Limb (tissue), 2 donors: Measurements from ENCODE around the gene DDX10.
"Not testable (repeated sequence)": the region's sequence is repeated elsewhere in the genome, so short reads cannot be mapped to it uniquely, and the experiment has no call there.

Experiments used
- DNase-seq, 2 donors: peaks; one replicate each; pipeline ENCODE4 v3.0.0-alpha.2; 2016; ENCODE audit errors: extremely low spot score in 2 of 2

DDX10 gene

DNA sequence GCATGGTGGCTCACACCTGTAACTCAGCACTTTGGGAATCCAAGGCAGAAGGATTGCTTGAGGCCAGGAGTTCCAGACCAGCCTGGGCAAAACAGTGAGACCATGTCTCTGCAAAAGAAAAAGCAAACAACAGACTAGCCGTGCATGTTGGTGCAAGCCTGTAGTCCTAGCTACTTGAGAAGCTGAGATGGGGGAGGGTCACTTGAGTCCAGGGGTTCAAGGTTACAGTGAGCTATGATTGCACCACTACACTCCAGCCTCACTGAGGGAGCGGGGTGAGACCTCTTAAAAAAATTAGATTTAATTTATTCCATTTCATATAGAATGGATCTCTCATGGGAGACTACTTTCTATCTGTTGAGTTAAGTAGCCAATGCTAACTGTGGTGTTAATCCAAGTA, 50.4 kb downstream of the DDX10 start:
- no peak for DNase-seq

DNA sequence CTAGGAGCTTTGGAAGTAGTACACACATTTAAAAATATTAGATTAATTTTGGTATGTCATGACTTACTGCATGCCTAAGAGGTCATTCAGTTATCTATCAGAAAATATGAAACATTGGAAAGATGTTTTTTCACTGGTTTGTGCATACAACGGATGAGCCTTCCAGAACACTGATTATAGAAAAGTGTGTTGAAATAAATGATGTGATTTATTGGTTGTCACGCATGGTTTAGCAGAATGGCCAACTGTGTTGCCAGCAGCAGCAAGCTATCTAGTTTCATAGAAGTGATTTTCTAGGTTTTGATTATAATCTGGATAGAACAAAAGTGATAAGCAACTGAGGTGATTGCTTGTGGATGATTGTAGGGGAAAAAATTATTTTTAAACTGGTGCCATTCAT, 53.6 kb downstream of the DDX10 start:
- no peak for DNase-seq

DNA sequence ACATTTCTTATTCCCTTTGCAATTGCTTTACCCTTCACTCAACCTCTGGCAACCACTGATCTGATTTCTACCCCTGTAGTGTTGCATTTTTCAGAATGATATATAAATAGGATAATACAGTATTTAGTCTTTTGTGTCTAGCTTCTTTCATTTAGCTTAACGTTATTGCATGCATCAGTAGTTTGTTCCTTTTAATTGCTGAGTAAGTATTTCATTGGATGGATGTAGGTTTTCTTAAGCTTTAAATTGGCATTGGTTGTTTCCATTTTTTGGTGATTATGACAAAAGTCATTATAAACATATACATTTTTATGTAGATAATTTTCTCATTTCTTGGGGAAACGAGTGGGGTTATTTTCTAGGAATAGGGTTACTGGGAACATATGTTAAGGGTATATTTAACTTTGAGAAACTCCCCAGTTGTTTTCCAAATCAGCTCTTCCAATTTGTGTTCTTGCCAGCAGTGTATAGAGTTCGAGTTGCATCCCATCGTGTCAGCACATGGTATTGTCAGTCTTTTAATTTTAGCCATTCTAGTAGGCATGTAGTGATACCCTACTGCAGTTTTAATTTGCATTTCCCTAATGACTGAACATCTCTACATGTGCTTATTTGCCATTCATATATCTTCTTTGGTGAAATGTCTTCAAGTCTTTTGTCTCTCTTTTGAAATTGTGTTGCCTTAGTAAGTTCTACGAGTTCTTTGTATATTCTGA, 60.3 kb downstream of the DDX10 start:
- DNase-seq: no peak

DNA sequence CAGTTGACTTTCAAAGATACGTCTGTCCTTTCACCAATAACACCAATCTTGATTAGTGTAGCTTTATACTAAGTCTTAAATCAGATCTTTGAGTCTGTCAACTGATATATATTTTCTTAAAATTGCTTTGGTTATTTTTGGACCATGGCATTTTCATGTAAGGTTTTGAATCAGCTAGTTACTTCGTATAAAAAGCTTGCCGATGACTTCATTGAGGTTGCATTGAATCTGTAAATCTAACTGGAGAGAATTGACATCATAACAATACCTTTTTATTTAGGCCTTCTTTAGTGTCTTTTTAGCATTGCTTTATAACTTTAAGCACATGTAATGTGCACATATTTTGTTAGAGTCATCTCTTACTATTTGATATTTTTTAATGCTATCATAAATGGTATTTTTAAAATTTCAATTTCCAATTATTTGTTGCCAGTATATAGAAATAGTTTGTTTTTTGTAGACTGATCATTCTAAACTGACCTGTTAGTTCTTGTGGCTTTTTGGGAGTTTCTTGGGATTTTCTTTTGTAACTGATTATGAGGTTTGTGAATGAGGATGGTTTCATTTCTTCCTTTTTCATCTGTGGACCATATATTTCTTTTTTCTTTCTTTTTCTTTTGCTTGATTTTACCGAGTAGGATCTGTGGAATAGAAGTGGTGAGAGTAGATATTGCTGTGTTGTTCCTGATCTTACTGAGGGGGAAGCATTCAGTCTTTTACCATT, 61.4 kb downstream of the DDX10 start:
- DNase-seq: no peak

DNA sequence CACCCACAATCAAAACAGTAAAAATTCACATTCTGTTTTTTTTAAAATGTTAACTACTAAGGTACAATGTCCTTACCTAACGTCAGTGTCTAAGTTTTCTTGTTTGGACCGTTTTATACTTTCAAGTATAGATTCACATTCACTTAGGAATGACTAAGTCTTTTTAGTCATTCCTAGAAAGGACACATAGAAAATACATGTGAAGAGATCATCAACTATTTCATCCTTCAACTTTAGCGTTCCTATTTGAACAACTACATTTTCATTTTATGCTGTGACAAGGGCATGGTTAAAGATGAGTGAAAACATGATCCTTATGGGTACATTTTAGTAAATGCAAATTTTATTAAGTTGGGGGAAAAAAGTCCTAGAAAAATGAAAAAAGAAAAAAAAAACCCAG, 62.8 kb downstream of the DDX10 start:
- DNase-seq: no peak

DNA sequence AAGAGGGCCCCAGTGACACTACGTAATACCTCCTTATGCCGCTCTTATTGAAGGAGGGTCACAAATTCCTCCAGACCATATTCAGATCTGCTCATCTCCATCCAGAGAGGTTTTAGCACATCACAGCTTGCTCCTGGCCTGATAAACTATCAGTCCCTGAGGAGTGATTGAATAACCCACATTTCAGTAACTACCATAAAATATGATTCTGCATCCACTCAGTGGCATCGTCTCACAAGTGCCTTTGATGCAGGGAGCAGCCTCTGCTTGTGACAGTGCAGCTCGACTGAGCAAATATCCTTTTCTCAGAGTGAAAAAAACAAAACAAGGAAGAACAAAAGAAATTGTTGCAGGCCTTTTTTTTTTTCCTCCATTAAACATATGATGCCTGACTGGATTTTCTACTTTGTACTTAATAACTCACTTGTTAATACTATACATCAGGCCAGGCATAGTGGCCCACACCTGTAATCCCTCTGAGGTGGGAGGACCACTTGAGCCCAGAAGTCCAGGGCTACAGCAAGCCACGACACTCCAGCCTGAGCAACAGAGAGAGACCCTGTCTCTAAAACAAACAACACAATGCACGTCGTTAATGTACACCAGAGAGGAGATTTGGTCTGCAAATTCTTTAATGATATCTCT, 64.5 kb downstream of the DDX10 start:
- no peak for DNase-seq

DNA sequence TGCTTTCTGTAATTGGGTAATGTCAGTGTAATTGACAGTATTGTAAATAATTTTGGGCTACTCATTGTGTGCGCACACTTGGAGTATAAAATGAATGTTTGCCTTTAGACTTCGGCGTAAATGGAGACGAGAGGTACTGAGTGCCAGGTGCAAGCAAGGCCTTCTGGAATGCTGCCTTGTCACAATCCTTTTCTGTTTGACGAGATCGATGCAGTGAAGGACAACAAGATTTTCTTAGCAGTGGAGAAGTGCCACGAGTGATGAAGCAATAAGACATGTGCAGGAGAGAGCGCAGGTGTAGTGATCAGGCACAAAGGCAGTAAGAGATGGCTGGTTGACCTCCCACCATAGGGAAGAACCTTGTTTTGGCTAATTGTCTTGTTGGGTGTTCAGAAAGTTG, 67.5 kb downstream of the DDX10 start:
- DNase-seq: no peak

DNA sequence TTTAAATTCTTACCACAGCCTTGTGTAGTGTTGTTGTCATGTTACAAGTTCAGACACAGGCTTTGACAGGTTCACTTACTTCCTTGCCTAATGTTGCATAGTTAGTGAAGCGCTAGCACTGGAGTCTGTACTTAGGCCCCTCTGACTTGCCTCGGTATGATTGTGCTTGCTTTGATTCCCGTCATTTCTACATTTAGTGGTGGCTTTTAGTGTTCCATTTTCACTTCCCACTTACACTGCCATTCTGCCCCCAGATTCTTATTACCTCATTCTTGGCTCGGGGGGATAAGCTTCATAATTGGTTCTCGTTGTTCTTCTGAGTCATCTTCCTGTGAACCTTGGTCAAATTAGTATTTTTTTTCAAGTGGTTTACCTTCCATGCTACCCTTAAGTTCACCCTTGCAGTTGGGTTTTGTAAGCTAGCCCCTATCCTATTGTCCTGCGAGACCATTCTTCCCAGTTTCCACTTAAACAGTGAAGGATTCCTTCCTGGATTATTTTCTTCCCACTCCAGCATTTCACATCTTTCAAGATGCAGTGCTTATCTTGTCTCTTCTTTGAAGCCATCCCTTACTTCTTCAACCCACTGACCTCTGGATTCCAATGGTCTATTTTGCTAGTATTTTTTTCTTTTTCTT, 68.7 kb downstream of the DDX10 start:
- DNase-seq: no peak

DNA sequence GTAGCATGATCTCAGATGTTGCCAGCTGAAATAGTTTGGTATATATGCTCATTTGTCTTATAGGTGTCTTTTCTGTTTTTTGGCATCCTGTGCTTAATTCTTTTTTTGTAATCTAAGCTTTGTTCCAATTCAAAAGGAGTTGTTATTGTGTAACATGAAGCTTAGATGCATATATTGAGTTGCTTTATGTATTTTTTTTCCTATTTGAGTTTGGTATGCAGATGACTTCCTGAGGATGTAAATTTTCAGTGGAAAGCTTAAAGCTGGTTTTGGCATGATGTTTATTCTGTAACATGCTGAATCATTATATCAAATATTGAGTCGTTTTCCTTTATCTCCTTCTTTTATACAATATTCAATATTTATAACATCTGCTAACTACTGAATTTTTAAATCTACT, 69.4 kb downstream of the DDX10 start:
- no peak for DNase-seq

DNA sequence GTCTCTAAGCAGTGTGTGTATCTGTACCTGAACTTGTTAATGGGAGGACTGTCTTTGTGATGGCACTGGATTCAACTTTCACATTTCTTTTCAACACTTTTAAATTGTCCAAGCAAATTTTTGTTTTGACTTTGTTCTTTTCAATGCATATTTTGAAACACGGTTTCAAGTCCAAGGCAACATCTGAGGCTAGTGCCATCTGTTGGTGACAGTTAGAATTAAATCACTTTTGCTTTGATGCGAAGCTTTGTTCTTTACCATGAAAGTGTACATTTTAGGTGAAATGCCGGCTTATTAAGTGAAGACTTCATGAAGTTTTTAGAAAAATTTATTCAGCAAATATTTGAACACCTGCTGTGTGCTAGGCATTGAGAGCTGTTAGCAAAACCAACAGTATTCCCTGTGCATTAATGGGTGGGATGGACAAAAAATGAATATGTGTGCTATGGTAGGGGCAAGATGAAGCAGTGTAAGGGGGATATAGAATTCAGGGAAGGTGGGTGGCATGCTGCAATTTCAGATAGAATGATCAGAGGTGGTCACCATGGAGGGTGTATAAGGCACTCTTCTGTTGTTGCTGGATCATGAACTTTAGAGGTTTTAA, 70.2 kb downstream of the DDX10 start:
- DNase-seq: no peak

DNA sequence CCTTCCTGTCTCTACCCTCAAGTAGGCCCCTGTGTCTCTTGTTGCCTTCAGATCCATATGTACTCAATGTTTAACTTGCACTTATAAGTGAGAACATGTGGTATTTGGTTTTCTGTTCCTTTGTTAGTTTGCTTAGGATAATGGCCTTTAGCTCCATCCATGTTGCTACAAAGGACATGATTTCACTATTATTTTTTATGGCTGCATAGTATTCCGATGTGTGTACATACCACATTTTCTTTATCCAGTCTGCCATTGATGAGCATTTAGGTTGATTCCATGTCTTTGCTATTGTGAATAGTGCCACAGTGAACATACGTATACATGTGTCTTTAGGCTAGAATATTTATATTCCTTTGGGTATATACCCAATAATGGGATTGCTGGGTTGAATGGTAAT, 75.3 kb downstream of the DDX10 start:
- DNase-seq: not testable (repeated sequence)

DNA sequence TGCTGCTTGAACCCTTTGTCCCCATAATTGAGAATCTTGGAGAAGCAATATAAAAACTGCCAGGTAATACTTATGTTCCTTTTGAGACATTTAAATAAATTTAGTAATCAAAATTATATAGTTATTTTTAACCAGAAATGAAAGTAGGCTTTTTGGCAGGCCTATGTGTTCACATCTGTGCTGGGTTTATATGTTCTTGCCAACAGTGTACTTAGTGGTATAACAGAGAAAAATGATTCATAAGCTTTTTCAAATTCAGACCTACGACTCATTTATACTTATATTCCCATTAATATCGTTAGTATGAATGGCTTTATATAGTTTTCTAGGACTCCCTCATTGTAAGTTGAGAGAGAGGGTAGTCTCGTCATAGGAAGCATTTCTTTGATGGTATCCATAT, 79.0 kb downstream of the DDX10 start:
- DNase-seq: peak in 1 of 2 donors; percentile 4

DNA sequence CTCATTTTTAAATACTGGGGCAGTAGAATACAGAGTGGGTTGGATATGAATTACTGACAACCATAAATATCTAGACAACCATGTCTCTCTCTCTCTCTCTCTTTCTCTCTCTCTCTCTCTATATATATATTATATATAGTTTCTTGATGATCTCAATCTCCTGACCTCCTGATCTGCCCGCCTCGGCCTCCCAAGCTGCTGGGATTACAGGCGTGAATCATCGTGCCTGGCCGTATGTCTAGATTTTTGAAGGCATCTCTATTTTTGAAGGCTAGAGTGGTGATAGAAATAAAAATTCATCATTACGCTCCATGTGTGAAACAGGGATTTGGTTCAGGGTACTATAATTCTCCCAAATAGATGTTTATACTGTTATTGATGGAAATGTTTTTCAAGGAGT, 84.1 kb downstream of the DDX10 start:
- DNase-seq: no peak

DNA sequence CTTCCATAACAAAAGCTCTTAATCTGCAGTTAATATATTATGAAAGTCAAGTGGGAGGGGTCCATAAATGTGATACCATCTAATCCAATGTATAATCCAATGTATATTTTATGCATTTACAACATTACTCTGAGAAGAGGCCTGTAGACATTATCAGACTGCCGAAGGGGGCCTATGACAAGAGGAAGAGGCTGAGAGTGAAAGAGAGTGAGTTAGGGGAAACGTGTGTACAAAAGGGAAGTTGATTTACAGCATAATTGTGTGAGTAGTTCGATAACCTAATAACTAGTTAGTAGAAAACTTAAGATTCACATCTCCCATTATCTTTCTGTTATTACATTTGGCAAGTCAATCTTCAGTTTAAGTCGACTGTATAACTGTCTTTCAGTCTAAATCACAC, 86.6 kb downstream of the DDX10 start:
- no peak for DNase-seq

DNA sequence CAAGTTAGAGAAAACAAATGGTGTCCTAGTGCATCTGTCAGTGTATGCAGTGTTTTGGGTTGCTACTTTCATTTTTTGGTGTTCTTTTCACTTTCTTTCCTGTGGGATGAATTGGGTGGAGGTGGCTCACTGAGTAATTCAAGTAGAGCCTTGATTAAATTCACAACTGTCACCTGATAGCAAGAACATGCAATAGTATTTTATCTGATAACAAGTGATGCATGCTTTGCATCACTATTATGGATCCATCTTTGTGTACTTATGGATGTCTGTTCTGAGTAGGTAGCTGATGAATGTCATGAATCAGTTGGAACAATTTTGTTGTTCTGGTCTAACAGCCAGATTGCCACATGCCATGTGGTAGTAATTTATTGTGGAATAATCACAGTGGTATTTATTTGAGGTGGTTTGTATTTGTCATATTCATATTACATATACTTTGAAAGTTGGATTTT, 87.5 kb downstream of the DDX10 start:
- no peak for DNase-seq

DNA sequence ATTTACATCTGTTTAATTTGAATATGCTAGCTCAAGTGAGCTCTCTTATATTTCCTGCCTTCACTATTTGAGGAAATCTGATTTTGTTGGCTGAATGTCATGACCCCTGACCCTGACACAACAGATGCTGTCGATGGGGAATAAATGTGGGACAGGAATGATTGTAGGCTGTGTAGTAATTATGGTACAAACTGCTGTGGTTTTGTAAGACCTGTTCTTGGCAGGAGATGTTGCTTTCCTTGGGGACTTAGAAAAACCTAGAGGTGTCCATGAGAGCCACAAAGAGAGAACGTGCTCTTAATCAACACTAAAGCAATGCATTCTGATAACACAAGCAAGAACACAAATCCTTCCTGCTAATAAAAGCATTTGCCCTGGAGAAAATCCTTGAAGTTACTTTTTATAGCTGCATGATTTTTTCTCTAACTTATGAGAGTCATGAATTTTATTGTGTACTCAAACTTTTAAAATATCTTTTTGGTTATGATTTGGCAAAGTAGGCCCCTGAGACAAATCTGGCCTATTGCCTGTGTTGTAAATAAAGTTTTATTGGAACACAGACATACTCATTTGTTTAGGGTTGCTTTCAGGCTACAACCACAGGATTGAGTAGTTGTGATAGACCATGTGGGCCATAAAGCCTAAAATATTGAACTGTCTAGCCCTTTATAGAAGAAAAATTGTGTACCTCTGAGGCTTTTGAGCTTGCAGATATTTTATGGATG, 90.2 kb downstream of the DDX10 start:
- DNase-seq: peak in 1 of 2 donors; percentile 42

DNA sequence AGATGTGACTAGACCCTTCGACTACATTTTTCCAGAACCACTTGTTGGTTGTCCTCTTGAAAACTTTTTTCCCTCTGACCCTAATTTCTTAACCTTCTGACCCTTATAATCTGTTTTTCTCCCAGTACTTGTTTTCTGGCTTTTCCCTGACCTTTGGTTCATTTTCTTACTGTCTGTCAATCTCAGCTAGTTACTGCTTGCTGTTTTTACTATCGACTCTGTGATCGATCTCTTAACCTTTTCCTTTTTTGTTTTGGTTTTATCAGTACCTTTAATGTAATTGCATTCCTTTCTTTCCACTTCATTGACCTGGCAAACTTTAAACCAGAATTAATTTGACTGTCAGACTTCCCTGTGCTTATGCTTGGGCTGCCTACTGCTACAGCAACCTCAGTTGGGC, 92.8 kb downstream of the DDX10 start:
- DNase-seq: no peak

DNA sequence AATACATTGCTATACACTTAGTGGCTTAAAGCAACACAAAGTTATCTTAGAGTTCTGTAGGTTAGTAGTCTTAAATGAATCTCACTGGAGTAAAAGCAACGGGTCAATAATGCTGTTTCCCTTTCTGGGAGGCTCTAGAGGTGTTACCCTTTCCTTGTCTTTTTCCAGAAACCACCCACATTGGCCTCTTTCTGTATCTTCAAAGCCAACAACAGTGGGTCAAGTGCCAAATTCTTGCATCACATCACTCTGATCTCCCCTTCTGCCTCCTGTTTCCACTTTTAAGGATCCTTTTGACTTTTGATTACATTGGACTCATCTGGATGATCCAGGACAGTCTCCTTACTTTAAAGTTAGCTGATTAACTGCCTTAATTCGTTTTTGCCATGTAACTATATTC, 93.6 kb downstream of the DDX10 start:
- no peak for DNase-seq

DNA sequence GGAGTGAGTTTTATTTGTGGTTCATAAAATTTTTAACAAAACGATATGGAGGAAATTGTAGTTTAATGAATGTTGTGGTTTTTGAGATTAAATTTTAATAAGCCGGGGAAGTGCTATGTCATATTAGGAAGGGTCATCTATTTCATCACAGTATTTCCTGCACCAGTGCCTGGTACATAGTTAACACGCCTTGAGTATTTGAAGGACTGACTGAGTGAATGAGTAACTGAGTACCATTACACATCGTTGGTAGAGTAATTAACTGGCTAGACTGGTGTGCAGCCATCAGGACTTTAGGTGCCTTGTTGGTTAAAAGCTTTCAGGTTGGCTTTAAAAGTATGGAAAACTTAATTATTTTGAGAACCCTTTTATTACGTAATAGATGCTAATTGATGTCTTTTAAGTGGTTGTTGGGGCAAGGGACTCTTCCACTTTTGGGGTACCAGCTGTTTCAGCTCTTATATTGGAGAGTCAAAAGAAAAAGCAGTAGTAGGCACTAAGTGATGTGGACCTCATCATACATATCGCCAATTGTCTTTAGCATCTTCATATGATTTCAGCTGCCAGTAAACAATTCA, 101.8 kb downstream of the DDX10 start:
- no peak for DNase-seq

DNA sequence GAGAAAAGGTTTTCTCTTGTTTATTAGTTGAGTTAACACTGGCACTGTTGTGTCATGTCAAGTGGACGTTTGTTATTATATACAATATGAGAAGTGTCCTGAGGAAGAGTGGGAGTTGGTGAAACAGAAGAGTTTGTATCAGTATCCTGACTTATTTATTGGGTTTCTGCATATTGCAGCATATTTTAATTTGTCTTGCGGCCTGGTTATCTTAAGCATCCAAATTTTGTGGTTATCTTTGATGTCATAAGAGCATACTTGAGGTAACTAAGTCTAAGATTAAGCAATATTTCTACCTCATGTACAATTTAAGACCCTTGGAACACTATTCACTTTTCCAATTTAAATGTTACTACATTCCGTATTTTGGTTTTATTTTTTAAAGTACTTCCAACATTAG, 103.5 kb downstream of the DDX10 start:
- DNase-seq: no peak

DNA sequence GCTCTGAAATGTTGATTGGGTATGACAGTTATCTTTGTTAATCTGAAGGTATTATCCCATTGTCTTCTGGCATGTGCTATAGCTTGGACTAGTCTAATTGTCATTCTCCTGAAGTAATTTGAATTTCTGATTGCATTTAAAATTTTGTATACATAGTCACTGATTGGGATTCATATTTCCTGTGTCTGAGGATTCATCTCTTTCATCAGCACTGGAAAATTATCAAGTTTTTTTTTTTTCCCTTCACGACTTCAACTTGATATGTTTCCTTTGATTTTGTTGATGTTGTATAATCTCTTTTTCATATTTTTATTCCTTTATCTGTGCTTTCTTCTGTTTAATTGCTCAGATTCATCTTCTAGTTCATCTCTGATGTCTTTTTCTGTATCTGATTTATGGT, 104.1 kb downstream of the DDX10 start:
- DNase-seq: no peak
